Activated CD8-positive, alpha-beta T cell treated with anti-CD3 and anti-CD28 coated beads for 36 hours (primary cell): Measurements from ENCODE around the gene TACC3. TPM values are rescaled to one million over a fixed set of nuclear protein-coding genes. Genes with fewer than 3 reads are reported as not detected.

Experiments used
- ATAC-seq: fragments of 200-7000 bp; cut with Tn5 transposase; one replicate; pipeline ENCODE4 v1.10.0; 2021; ENCODE audit warnings: mild to moderate bottlenecking, moderate library complexity
- CTCF ChIA-PET: fragments of 350-600 bp; sonication (Branson Sonifier 250); formaldehyde crosslinking; loops from one replicate; lab custom pipeline; 2021; ENCODE audit warnings: antibody characterized with exemption; lab: Charles Lee
- POLR2A ChIA-PET: fragments of 350-600 bp; sonication (Branson Sonifier 250); formaldehyde crosslinking; loops from one replicate; lab custom pipeline; 2021; ENCODE audit warnings: antibody characterized with exemption; lab: Charles Lee
- DNase-seq: peaks from one replicate; pipeline ENCODE4 v3.0.0-alpha.2; 2020
- H3K27ac Mint-ChIP-seq: one replicate; pipeline ENCODE4 v1.8.0; 2021; ENCODE audit warnings: mild to moderate bottlenecking, mixed read lengths
- H3K27me3 Mint-ChIP-seq: one replicate; pipeline ENCODE4 v1.8.0; 2021; ENCODE audit warnings: mixed read lengths
- H3K36me3 Mint-ChIP-seq: one replicate; pipeline ENCODE4 v1.8.0; 2021; ENCODE audit warnings: low read depth, mixed read lengths
- H3K4me1 Mint-ChIP-seq: one replicate; pipeline ENCODE4 v1.8.0; 2021; ENCODE audit warnings: low read depth, mixed read lengths
- H3K4me3 Mint-ChIP-seq: one replicate; pipeline ENCODE4 v1.8.0; 2021; ENCODE audit warnings: mild to moderate bottlenecking, moderate library complexity, mixed read lengths
- H3K9me3 Mint-ChIP-seq: one replicate; pipeline ENCODE4 v1.8.0; 2021; ENCODE audit warnings: mixed read lengths
- intact Hi-C: fragments of 100-400 bp; cut with micrococcal nuclease; formaldehyde crosslinking; loops from one replicate; pipeline ENCODE4 v1.10.0; 2022
- total RNA-seq, 2 experiments: library from RNA; stranded (reverse); gene quantifications; one replicate each; pipeline ENCODE4 v1.2.3, GENCODE V29; 2021
- TF ChIP-seq, protein P1 (sequence below): fragments of 200-600 bp; IDR thresholded peaks from one replicate; pipeline ENCODE4 v1.8.0; 2022; ENCODE audit warnings: antibody characterized with exemption, mild to moderate bottlenecking

TACC3 gene
- total RNA-seq, 2 experiments from 2014 or later = 190 to 200 TPM

DNA sequence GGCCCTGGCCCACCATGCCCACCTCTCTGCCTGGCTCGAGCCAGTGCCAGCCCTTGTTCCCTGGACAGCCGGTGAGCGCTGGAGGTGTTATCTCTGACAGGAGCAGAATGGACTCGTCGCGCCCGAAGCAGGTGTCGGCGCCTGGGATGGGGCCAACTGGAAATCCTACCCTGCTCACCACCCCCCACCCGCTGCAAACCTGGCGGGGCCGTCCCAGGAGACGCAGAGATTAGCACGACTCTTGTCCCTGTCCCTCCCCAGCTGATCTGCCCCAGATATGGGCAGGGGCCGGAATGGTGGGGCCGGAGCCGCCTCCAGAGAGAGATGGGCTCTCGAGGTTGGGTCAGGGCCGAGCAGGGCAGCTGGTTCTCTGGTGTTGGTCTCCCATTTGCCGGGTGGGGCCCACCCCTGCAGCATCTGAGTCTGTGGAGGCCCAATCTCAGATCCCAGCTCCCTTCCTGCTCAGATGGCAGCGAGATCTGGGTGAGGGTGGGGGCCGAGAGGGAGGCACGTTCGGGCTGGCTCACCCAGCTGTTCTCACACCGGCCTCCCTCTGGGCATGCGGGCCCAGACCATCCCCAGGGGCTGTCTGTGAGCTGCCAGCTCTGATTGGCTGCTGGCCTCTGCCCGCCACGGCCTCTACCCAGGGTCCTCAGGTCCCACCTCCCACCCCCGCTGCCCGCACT, 51.7 kb downstream of the TACC3 start:
- DNase-seq (no peak), ATAC-seq (no peak)
- Mint-ChIP-seq H3K4me3 (no peak overlapping the region), H3K36me3 (no peaks in the 10 kb centered on the region), H3K27ac (no peak overlapping the region), H3K27me3 (peaks cover 4% of the 10 kb centered on the region), H3K9me3 (no peaks in the 10 kb centered on the region), H3K4me1 (peaks cover 3% of the 10 kb centered on the region)
- TF ChIP-seq, protein P1, sequence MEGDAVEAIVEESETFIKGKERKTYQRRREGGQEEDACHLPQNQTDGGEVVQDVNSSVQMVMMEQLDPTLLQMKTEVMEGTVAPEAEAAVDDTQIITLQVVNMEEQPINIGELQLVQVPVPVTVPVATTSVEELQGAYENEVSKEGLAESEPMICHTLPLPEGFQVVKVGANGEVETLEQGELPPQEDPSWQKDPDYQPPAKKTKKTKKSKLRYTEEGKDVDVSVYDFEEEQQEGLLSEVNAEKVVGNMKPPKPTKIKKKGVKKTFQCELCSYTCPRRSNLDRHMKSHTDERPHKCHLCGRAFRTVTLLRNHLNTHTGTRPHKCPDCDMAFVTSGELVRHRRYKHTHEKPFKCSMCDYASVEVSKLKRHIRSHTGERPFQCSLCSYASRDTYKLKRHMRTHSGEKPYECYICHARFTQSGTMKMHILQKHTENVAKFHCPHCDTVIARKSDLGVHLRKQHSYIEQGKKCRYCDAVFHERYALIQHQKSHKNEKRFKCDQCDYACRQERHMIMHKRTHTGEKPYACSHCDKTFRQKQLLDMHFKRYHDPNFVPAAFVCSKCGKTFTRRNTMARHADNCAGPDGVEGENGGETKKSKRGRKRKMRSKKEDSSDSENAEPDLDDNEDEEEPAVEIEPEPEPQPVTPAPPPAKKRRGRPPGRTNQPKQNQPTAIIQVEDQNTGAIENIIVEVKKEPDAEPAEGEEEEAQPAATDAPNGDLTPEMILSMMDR = no peak
- intact Hi-C loops = no loop called here
- ChIA-PET CTCF (interaction anchor here (2.3 kb wide), 1 partner anchor 24 kb away, joined by 8 read pairs; no protein-coding TSS in a partner anchor), POLR2A (interaction anchor here (0.6 to 1.3 kb wide), 5 partner anchors 7 to 50 kb away, joined by 3 read pairs; no protein-coding TSS in a partner anchor)

DNA sequence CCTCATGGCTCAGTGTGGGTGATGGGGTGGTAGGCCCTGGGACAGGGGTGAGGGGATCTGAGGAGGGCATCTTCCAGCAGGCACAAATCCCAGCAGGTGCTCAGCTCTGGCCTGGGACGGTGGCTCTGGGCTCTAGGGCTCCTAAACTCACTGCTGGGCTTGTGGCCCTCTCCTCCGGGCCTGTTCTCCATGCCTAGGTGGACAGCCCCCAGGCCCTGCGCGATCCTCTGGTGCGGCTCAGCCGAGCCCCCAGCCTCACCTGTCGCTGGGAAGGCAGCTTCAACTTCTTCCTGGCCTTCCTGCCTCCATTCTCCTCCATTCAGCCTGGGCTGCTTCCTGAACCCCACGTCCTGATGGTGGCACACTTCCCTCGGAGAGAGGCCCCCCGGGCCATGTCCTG, 52.4 kb downstream of the TACC3 start:
- Mint-ChIP-seq H3K4me3 (no peak overlapping the region), H3K36me3 (no peaks in the 10 kb centered on the region), H3K27me3 (no peaks in the 10 kb centered on the region), H3K27ac (no peak overlapping the region), H3K9me3 (no peaks in the 10 kb centered on the region), H3K4me1 (peaks cover 3% of the 10 kb centered on the region)
- ATAC-seq (no peak), DNase-seq (no peak)
- TF ChIP-seq, protein P1 = no peak
- POLR2A ChIA-PET = interaction anchor here (0.8 to 1.3 kb wide), 4 partner anchors 21 to 51 kb away, joined by 3 read pairs; no protein-coding TSS in a partner anchor
- CTCF ChIA-PET = interaction anchor here (2.3 kb wide), 1 partner anchor 25 kb away, joined by 8 read pairs; no protein-coding TSS in a partner anchor
- intact Hi-C loops = no loop called here

DNA sequence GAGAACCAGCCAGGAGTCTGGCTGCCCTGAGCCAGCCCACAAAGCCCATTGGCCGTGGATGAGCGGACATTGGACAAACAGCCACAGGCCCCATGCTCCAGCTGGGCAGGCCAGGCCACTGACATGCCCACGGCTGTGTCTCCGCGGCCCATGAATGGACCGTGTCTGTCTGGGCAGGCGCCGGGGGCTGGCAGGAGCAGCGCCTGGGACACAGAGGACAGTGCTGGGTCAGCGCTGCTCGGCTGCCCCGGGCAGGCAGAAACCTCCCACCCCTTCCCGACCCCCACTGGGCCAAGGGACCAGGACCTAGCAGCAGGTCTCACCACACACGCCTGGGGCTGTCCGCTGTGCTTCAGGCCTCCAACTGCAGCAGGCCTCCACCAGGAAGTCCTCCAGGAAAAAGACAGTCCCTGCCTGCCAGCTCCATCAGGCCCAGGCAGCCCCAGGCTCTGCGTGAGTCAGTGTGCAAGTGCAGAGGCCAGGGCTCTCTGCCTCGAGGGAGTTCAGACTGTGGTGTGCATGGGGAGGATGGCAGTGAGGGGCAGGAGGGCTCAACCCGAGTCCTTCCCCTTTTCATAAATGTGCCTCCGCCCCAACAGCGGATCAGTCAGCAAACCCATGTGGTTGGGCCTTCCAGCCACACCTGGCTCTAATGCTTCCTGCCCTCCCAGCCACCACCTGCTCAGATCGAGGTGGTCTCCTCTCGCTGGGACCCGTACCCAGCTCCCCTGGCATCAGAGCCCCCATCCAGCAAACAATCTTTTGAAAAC, 54.6 kb downstream of the TACC3 start:
- intact Hi-C loops = no loop called here
- Mint-ChIP-seq H3K27me3 (no peaks in the 10 kb centered on the region), H3K27ac (no peak overlapping the region), H3K36me3 (no peaks in the 10 kb centered on the region), H3K4me1 (peaks cover 3% of the 10 kb centered on the region), H3K9me3 (no peaks in the 10 kb centered on the region), H3K4me3 (no peak overlapping the region)
- ChIA-PET CTCF (interaction anchor here (0.9 kb wide), 1 partner anchor 82 kb away, joined by 3 read pairs; no protein-coding TSS in a partner anchor), POLR2A (no interaction called here)
- TF ChIP-seq, protein P1 = no peak
- no peak for ATAC-seq
- DNase-seq = no peak

DNA sequence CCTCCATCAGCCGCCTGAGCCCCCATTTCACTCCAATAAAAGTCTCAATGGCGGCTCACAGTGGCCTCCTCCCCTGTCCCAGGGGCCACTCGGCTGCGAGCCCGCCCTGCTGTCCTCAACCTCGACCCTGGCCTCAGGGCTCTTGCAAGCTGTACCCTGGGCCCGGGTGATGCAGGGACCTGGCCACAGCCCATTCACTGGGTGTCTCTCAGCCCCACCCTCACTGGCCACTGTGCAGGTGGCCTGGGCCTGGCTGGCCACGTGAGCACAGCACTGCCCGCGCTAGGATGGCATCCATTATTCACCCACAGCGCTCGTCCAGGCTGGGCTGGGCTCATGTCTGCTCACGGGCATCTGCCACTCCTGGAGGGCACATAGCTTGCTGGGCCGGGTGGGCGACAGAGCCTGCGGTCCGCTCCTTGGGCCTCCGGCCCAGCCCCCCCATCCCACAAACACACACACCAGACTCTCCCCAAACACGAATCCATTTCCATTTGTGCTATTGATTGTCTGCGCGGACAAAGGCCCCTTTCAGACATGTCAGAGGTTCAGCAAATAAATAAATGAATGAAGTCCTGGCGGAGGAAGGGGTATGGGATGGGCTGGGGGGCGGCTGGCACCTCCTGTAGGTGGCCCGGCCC, 55.3 kb downstream of the TACC3 start:
- peaks cover 3% of the 10 kb centered on the region for H3K4me1 Mint-ChIP-seq
- H3K4me3 Mint-ChIP-seq = no peak overlapping the region
- intact Hi-C loops = no loop called here
- no peak for DNase-seq
- TF ChIP-seq, protein P1 = no peak
- no peak for ATAC-seq
- H3K36me3 Mint-ChIP-seq = no peaks in the 10 kb centered on the region
- H3K9me3 Mint-ChIP-seq = no peaks in the 10 kb centered on the region
- ChIA-PET POLR2A (interaction anchor here (0.9 kb wide), 1 partner anchor 79 kb away, joined by 3 read pairs; no protein-coding TSS in a partner anchor), CTCF (interaction anchor here (1.7 kb wide), 1 partner anchor 9 kb away, joined by 6 read pairs; no protein-coding TSS in a partner anchor)
- no peaks in the 10 kb centered on the region for H3K27me3 Mint-ChIP-seq
- no peak overlapping the region for H3K27ac Mint-ChIP-seq
